Upper lobe of right lung (tissue), 1 donor: ENCODE measurements around the gene TMEM59. TPM values are rescaled to one million over a fixed set of nuclear protein-coding genes. Genes with fewer than 3 reads are reported as not detected.
A peak's percentile ranks its signal among the peaks of the same experiment; 100 is the strongest.
"Not testable (repeated sequence)": the region's sequence is repeated elsewhere in the genome, so short reads cannot be mapped to it uniquely, and the experiment has no call there.

Source experiments
- ATAC-seq: fragments of 200-7000 bp; cut with Tn5 transposase; one replicate; pipeline ENCODE4 v1.9.1; 2020; ENCODE audit warnings: mild to moderate bottlenecking, moderate library complexity
- DNase-seq: peaks from one replicate; pipeline ENCODE4 v3.0.0-alpha.2; 2020
- H3K27ac ChIP-seq: fragments of 200-600 bp; one replicate; pipeline ENCODE4 v1.8.0; 2022
- H3K27me3 ChIP-seq: fragments of 200-600 bp; one replicate; pipeline ENCODE4 v1.8.0; 2022; ENCODE audit warnings: mild to moderate bottlenecking
- H3K36me3 ChIP-seq: fragments of 200-600 bp; one replicate; pipeline ENCODE4 v1.8.0; 2022
- H3K4me1 ChIP-seq: fragments of 200-600 bp; one replicate; pipeline ENCODE4 v1.8.0; 2022
- H3K4me3 ChIP-seq: fragments of 200-600 bp; one replicate; pipeline ENCODE4 v1.8.0; 2022; ENCODE audit warnings: mild to moderate bottlenecking
- H3K9me3 ChIP-seq: fragments of 200-600 bp; one replicate; pipeline ENCODE4 v1.8.0; 2022
- CTCF ChIP-seq: fragments of 200-600 bp; IDR thresholded peaks from one replicate; pipeline ENCODE4 v1.8.0; 2022; ENCODE audit warnings: antibody characterized with exemption
- intact Hi-C: fragments of 100-400 bp; cut with DNase I; formaldehyde crosslinking; loops from one replicate; pipeline ENCODE4 v1.11.0; 2022
- total RNA-seq: library from RNA; stranded (reverse); fragmentation: NEBNext Ultra II Directional; extraction: Animal tissue kit (Norgen Biotek cat#: 25700); gene quantifications from one replicate; pipeline ENCODE4 v1.2.1, GENCODE V29; 2021
- donor health status: DM: no; HTN: yes; CAD: no; lungs with severe emphysema.

Gene TMEM59
- total RNA-seq, 1 donor from 2014 or later = 440 TPM

GRCh38 chr1:54051933-54052430 is 1.0 kb downstream of the TMEM59 start:
- TF ChIP-seq CTCF = no peak
- Histone ChIP-seq H3K27me3 (no peaks in the 10 kb centered on the region), H3K4me3 (peak overlapping the region; percentile 91), H3K27ac (peak overlapping the region; percentile 98), H3K4me1 (peaks cover 52% of the 10 kb centered on the region), H3K9me3 (no peaks in the 10 kb centered on the region), H3K36me3 (no peaks in the 10 kb centered on the region)
- ATAC-seq (no peak), DNase-seq (no peak)
- intact Hi-C loops = no loop called here

GRCh38 chr1:54050435-54050834 is 2.6 kb downstream of the TMEM59 start:
- DNase-seq, H3K27me3 ChIP-seq, H3K4me3 ChIP-seq, H3K27ac ChIP-seq, intact Hi-C loops, H3K9me3 ChIP-seq, H3K36me3 ChIP-seq, ATAC-seq: not testable (repeated sequence)
- peaks cover 56% of the 10 kb centered on the region for H3K4me1 ChIP-seq

- H3K4me3 ChIP-seq = no peak overlapping the region
- ATAC-seq = no peak
- peaks cover 49% of the 10 kb centered on the region for H3K4me1 ChIP-seq
- H3K27me3 ChIP-seq = no peaks in the 10 kb centered on the region
- H3K36me3 ChIP-seq = peaks cover 36% of the 10 kb centered on the region
- no peaks in the 10 kb centered on the region for H3K9me3 ChIP-seq
- no peak for DNase-seq
- TF ChIP-seq CTCF = no peak
- intact Hi-C loops = no loop called here
- no peak overlapping the region for H3K27ac ChIP-seq
These were observed 5.4 kb downstream of the TMEM59 start for GRCh38 chr1:54047384-54048305.

- Histone ChIP-seq H3K4me3 (no peak overlapping the region), H3K4me1 (peaks cover 47% of the 10 kb centered on the region), H3K9me3 (no peaks in the 10 kb centered on the region), H3K27ac (no peak overlapping the region), H3K36me3 (peaks cover 45% of the 10 kb centered on the region), H3K27me3 (no peaks in the 10 kb centered on the region)
- intact Hi-C loops = no loop called here
- no peak for TF ChIP-seq CTCF
- ATAC-seq = no peak
- DNase-seq = no peak
These were observed 6.2 kb downstream of the TMEM59 start for GRCh38 chr1:54046671-54047383.

- Histone ChIP-seq H3K27me3 (no peaks in the 10 kb centered on the region), H3K36me3 (peaks cover 58% of the 10 kb centered on the region), H3K9me3 (no peaks in the 10 kb centered on the region), H3K4me1 (peaks cover 34% of the 10 kb centered on the region), H3K27ac (no peak overlapping the region), H3K4me3 (no peak overlapping the region)
- TF ChIP-seq CTCF = no peak
- ATAC-seq = no peak
- no peak for DNase-seq
- intact Hi-C loops = no loop called here
These were observed 7.5 kb downstream of the TMEM59 start for GRCh38 chr1:54045496-54045895.

GRCh38 chr1:54041806-54042205 is 11.2 kb downstream of the TMEM59 start:
- H3K27me3 ChIP-seq = no peaks in the 10 kb centered on the region
- peaks cover 95% of the 10 kb centered on the region for H3K36me3 ChIP-seq
- TF ChIP-seq CTCF = no peak
- intact Hi-C loops = no loop called here
- H3K27ac ChIP-seq = no peak overlapping the region
- H3K9me3 ChIP-seq = no peaks in the 10 kb centered on the region
- peaks cover 2% of the 10 kb centered on the region for H3K4me1 ChIP-seq
- no peak for DNase-seq
- H3K4me3 ChIP-seq = no peak overlapping the region
- no peak for ATAC-seq
